GM10248 (cell line): ENCODE data around the gene ZNF524.

ENCODE experiments used
- CTCF ChIA-PET: fragments of 300-600 bp; sonication (Branson Sonifier 250); formaldehyde crosslinking; extraction: SDS; loops from one replicate; lab custom pipeline; 2021; ENCODE audit warnings: antibody characterized with exemption; lab: Yijun Ruan, JAX
- POLR2A ChIA-PET: fragments of 350-650 bp; sonication (Branson Sonifier 250); formaldehyde crosslinking; extraction: SDS; loops from one replicate; lab custom pipeline; 2020; ENCODE audit warnings: antibody characterized with exemption; lab: Yijun Ruan, JAX
- DNase-seq: peaks from one replicate; pipeline ENCODE4 v3.0.0; 2012; ENCODE audit errors: extremely low spot score
- CTCF ChIP-seq: IDR thresholded peaks from 2 replicates; pipeline ENCODE4 v1.5.1; 2012; ENCODE audit warnings: mild to moderate bottlenecking, low read depth; ENCODE audit errors: extremely low read depth, missing control alignments, control extremely low read depth

ZNF524 gene

GRCh38 chr19:55594996-55595545, 5.0 kb upstream of the ZNF524 start:
- no peak for TF ChIP-seq CTCF
- ChIA-PET POLR2A (no interaction called here), CTCF (interaction anchor here (1.4 to 2.0 kb wide), 2 partner anchors 11 to 37 kb away, joined by 6 to 9 read pairs; partner anchors contain the start of gene ZNF865)
- DNase-seq: no peak

- ChIA-PET CTCF (interaction anchor here (1.4 to 2.0 kb wide), 2 partner anchors 10 to 36 kb away, joined by 6 to 9 read pairs; partner anchors contain the start of gene ZNF865), POLR2A (no interaction called here)
- TF ChIP-seq CTCF: no peak
- DNase-seq: no peak
Observed at GRCh38 chr19:55596304-55596703, 3.8 kb upstream of the ZNF524 start.

GRCh38 chr19:55597501-55597921, 2.6 kb upstream of the ZNF524 start:
- CTCF ChIA-PET: interaction anchor here (1.3 kb wide), 1 partner anchor 16 kb away, joined by 3 read pairs; no protein-coding TSS in a partner anchor
- no peak for TF ChIP-seq CTCF
- DNase-seq: no peak
- POLR2A ChIA-PET: no interaction called here

- CTCF ChIA-PET: interaction anchor here (1.3 to 2.1 kb wide), 3 partner anchors 11 to 56 kb away, joined by 3 to 6 read pairs (median 6); no protein-coding TSS in a partner anchor
- POLR2A ChIA-PET: no interaction called here
Observed at GRCh38 chr19:55598034-55598433, 2.1 kb upstream of the ZNF524 start.

GRCh38 chr19:55598719-55599467, 1.2 kb upstream of the ZNF524 start:
- DNase-seq: peak; percentile 88
- POLR2A ChIA-PET: interaction anchor here (0.6 to 1.0 kb wide), 5 partner anchors 15 to 109 kb away, joined by 3 to 4 read pairs (median 3); partner anchors contain the start of gene U2AF2
- CTCF ChIA-PET: interaction anchor here (0.6 to 2.4 kb wide), 7 partner anchors 12 to 95 kb away, joined by 3 to 9 read pairs (median 3); partner anchors contain the start of gene ZNF784
- TF ChIP-seq CTCF: no peak

More at GRCh38 chr19:55598034-55598433, 2.1 kb upstream of the ZNF524 start:
- no peak for DNase-seq
- TF ChIP-seq CTCF: no peak

- CTCF ChIA-PET: interaction anchor here (0.7 to 2.4 kb wide), 5 partner anchors 12 to 96 kb away, joined by 3 to 9 read pairs (median 6); no protein-coding TSS in a partner anchor
- POLR2A ChIA-PET: interaction anchor here (0.6 to 1.0 kb wide), 5 partner anchors 20 to 1410 kb away, joined by 3 to 4 read pairs (median 3); partner anchors contain the start of genes MBOAT7 and U2AF2
Observed at GRCh38 chr19:55599468-55599841, 633 bp upstream of the ZNF524 start, which contains the start of gene FIZ1. Gene FIZ1, minus strand, starts transcription at chr19:55599517. Its CDS starts 1,652 bp downstream, at chr19:55597865.

More at GRCh38 chr19:55599468-55599841, 633 bp upstream of the ZNF524 start, which contains the start of gene FIZ1:
- no peak for TF ChIP-seq CTCF
- peak; percentile 85 for DNase-seq
